GM13976 (cell line): ENCODE measurements around the gene LRRD1.
"Not testable (repeated sequence)": the region's sequence is repeated elsewhere in the genome, so short reads cannot be mapped to it uniquely, and the experiment has no call there.

Experiments
- DNase-seq: peaks from one replicate; pipeline ENCODE4 v3.0.0; 2012; ENCODE audit warnings: low spot score
- CTCF ChIP-seq: IDR thresholded peaks from 2 replicates; pipeline ENCODE4 v1.5.1; 2012; ENCODE audit warnings: borderline replicate concordance, mild to moderate bottlenecking; ENCODE audit not compliant: insufficient read depth; ENCODE audit errors: extremely low read depth, missing control alignments, control extremely low read depth
- in situ Hi-C: fragments of 300-500 bp; cut with MboI; formaldehyde crosslinking; loops from one replicate; pipeline ENCODE4 v1.12.0; 2022; ENCODE audit warnings: low sequenced_read_pairs, mixed read lengths, inconsistent platforms; ENCODE audit not compliant: unreplicated experiment

The LRRD1 gene

GRCh38 chr7:92108821-92109220 lies 70.1 kb downstream of the LRRD1 start:
- in situ Hi-C loops: no loop called here
- TF ChIP-seq CTCF: no peak
- no peak for DNase-seq

DNA sequence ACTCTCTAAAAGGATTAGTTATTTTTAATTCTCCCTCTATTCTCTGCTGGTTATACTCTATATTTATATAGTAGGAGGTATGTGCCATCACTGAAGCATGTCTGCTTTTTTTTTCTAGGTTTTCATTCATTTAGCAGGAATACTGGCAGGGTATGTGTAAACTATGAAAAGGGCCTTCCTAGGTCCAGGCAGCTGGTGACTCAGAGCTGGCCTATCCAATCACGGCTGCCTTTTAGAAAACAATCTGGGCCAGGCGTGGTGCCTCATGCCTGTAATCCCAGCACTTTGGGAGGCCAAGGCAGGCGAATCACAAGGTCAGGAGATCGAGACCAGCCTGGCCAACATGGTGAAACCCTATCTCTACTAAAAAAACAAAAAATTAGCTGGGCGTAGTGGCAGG lies 76.1 kb downstream of the LRRD1 start:
- DNase-seq, in situ Hi-C loops: not testable (repeated sequence)

DNA sequence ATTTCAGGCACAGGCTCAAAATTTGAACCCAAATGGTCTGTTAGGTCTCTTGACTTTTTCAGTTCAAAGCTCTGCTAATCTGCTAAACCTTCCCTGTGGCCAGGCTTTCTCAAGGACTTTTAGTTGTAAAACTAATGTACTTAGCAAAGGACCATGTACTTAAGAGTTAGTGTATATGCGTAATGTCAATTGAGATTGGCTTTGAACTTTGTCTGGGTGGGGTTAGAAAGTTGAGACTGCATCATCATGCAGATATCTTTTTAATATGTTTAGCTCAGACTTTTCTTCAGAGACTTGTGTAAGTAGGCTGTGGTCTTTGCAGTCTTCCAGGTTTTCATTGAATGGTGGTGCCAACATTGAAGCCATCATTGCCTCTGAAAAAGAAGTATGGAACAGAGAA lies 78.4 kb downstream of the LRRD1 start:
- in situ Hi-C loops: no loop called here
- TF ChIP-seq CTCF: no peak
- DNase-seq: no peak

- in situ Hi-C loops: no loop called here
- DNase-seq: no peak
- TF ChIP-seq CTCF: no peak
These were observed 83.6 kb downstream of the LRRD1 start for GRCh38 chr7:92095380-92095779.
